Measurements from ENCODE around the gene ADAM12. TPM values are rescaled to one million over a fixed set of nuclear protein-coding genes. Genes with fewer than 3 reads are reported as not detected.

ADAM12 gene
- total RNA-seq, 2 donors from 2014 or later, result 0.14 to 1.9 TPM

DNA sequence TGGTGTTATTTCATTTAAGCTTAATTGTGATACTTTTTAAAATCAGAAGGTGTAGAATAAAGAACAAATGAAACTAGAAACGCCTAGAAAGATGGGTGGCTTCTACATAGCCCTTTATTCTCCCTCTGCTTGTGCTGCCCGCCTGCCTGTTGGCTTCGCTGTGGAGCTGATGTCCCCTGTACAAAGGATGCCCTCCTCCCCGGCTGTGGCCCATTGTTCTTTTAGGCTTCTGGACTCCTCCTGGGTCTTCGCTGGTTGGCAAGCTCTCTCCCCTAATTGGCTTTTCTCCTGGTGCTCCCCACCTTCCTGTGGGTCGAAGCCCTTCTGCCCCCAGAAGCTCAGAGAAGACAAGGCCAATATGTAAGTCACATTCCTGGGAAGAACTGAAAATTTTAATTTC is 393.7 kb downstream of the ADAM12 start:
- Histone ChIP-seq H3K4me3 (no peak overlapping the region), H3K36me3 (no peaks in the 10 kb centered on the region), H3K27ac (no peak overlapping the region), H3K27me3 (replicated peaks; ENCODE audit: insufficient read depth) (no peaks in the 10 kb centered on the region), H3K4me1 (replicated peaks) (no peaks in the 10 kb centered on the region), H3K9me3 (no peaks in the 10 kb centered on the region)
- intact Hi-C loops (cut with DNase I), result no loop called here
- no peak for DNase-seq (ENCODE audit: low spot score)
- TF ChIP-seq POLR2AphosphoS5 (IDR thresholded peaks at IDR 0.05) (no peak), POLR2A (IDR thresholded peaks at IDR 0.05) (no peak)
- TF ChIP-seq, protein P1, sequence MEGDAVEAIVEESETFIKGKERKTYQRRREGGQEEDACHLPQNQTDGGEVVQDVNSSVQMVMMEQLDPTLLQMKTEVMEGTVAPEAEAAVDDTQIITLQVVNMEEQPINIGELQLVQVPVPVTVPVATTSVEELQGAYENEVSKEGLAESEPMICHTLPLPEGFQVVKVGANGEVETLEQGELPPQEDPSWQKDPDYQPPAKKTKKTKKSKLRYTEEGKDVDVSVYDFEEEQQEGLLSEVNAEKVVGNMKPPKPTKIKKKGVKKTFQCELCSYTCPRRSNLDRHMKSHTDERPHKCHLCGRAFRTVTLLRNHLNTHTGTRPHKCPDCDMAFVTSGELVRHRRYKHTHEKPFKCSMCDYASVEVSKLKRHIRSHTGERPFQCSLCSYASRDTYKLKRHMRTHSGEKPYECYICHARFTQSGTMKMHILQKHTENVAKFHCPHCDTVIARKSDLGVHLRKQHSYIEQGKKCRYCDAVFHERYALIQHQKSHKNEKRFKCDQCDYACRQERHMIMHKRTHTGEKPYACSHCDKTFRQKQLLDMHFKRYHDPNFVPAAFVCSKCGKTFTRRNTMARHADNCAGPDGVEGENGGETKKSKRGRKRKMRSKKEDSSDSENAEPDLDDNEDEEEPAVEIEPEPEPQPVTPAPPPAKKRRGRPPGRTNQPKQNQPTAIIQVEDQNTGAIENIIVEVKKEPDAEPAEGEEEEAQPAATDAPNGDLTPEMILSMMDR (IDR thresholded peaks at IDR 0.05), result no peak
- 91% methylated on average over 6 of the region's 6 CpGs for WGBS

DNA sequence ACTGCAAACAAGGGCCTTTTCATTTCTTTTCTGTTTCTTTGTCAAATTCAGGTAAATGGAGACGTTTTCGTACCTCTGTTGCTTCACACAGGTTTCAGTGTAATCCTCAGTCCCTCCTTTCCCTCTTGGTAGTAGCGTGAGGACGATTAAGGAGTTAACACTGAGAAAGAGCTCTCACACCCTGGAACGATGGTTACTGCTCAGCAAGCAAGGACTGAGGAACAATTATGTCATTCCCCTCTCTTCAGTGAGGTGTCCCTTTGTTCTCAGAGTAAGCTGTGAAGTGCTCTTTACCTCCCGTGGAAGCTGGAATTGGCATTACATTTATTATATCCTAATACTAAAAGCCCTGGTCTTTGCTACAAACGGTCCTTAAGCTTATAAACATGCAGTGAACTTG is 396.0 kb downstream of the ADAM12 start:
- H3K27ac ChIP-seq, result no peak overlapping the region
- H3K4me1 ChIP-seq (replicated peaks), result no peaks in the 10 kb centered on the region
- intact Hi-C loops (cut with DNase I), result no loop called here
- no peak overlapping the region for H3K4me3 ChIP-seq
- no peaks in the 10 kb centered on the region for H3K9me3 ChIP-seq
- H3K36me3 ChIP-seq, result no peaks in the 10 kb centered on the region
- H3K27me3 ChIP-seq (replicated peaks; ENCODE audit: insufficient read depth), result no peaks in the 10 kb centered on the region
- no peak for DNase-seq (ENCODE audit: low spot score)
- TF ChIP-seq POLR2A (IDR thresholded peaks at IDR 0.05) (no peak), POLR2AphosphoS5 (IDR thresholded peaks at IDR 0.05) (no peak)
- TF ChIP-seq, protein P1 (IDR thresholded peaks at IDR 0.05), result no peak
- 76% methylated on average over 7 of the region's 7 CpGs for WGBS

DNA sequence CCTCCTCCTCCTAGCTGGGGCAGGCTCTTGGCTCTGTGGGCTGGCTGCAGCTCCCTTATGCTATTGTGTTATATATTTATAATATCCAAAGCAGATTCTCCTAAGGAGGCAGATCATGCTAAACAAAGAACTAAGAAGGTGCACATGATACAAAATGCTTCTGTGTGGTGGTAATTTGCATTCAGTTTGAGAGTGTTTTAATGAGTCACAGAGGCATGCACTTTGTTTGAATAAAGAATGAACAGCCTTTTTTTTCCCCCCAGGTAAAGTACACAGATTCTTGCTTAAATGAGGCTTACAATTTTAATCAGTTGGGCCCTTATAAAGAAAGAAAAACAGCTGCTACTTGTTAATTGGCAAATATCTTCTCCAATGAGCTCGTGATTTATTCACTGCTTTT is 396.9 kb downstream of the ADAM12 start:
- Histone ChIP-seq H3K4me3 (no peak overlapping the region), H3K27me3 (replicated peaks; ENCODE audit: insufficient read depth) (no peaks in the 10 kb centered on the region), H3K36me3 (no peaks in the 10 kb centered on the region), H3K4me1 (replicated peaks) (no peaks in the 10 kb centered on the region), H3K27ac (no peak overlapping the region), H3K9me3 (no peaks in the 10 kb centered on the region)
- DNase-seq (ENCODE audit: low spot score), result no peak
- TF ChIP-seq, protein P1 (IDR thresholded peaks at IDR 0.05), result no peak
- no peak for TF ChIP-seq POLR2A (IDR thresholded peaks at IDR 0.05)
- no peak for TF ChIP-seq POLR2AphosphoS5 (IDR thresholded peaks at IDR 0.05)
- intact Hi-C loops (cut with DNase I), result no loop called here
- 46% methylated on average over 1 of the region's 1 CpG for WGBS

DNA sequence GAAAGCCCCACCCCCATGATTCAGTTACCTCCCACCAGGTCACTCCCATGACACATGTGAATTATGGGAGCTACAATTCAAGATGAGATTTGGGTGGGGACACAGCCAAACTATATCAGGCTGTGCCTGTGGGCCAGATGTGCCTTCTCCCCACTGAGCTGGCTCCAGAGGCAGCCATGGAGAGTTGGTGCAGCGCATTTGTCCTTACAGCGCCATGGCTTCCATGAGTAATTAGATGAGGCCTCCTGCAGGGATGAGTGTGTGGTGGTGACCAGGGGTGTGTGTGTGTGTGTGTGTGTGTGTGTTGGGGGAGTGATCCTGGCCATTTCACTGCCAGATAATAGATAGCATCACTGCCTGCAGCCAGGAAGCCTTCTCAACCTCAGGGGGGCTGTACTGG is 397.3 kb downstream of the ADAM12 start:
- H3K9me3 ChIP-seq, result no peaks in the 10 kb centered on the region
- no peaks in the 10 kb centered on the region for H3K4me1 ChIP-seq (replicated peaks)
- intact Hi-C loops (cut with DNase I), result no loop called here
- WGBS, result 95% methylated on average over 2 of the region's 2 CpGs
- TF ChIP-seq, protein P1 (IDR thresholded peaks at IDR 0.05), result no peak
- TF ChIP-seq POLR2AphosphoS5 (IDR thresholded peaks at IDR 0.05), result no peak
- no peak for TF ChIP-seq POLR2A (IDR thresholded peaks at IDR 0.05)
- H3K27ac ChIP-seq, result no peak overlapping the region
- no peaks in the 10 kb centered on the region for H3K36me3 ChIP-seq
- H3K4me3 ChIP-seq, result no peak overlapping the region
- H3K27me3 ChIP-seq (replicated peaks; ENCODE audit: insufficient read depth), result no peaks in the 10 kb centered on the region
- DNase-seq (ENCODE audit: low spot score), result no peak

DNA sequence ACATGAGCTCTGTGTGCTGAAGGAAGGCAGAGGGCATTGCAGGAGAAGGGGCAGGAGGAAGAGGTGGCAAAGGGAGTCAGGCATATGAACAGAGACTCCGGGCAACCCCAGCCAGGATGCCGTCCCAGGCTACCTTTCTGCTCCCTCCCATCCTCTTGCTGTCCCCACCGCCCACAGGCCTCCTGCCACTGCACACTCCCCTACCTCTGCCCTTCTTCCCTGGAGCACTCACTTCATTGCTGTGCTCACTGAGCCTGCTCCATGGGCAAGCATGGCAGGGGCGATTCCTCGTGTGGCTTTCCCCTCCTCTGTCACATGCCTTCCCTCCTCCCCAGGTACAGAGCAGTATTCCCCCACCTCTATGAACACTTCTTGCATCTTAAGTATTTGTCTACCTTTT is 398.5 kb downstream of the ADAM12 start:
- no peak for DNase-seq (ENCODE audit: low spot score)
- H3K4me1 ChIP-seq (replicated peaks), result no peaks in the 10 kb centered on the region
- H3K27ac ChIP-seq, result no peak overlapping the region
- no peaks in the 10 kb centered on the region for H3K9me3 ChIP-seq
- no peak overlapping the region for H3K4me3 ChIP-seq
- H3K27me3 ChIP-seq (replicated peaks; ENCODE audit: insufficient read depth), result no peaks in the 10 kb centered on the region
- 96% methylated on average over 5 of the region's 5 CpGs for WGBS
- no peak for TF ChIP-seq POLR2A (IDR thresholded peaks at IDR 0.05)
- TF ChIP-seq, protein P1 (IDR thresholded peaks at IDR 0.05), result no peak
- TF ChIP-seq POLR2AphosphoS5 (IDR thresholded peaks at IDR 0.05), result no peak
- intact Hi-C loops (cut with DNase I), result no loop called here
- no peaks in the 10 kb centered on the region for H3K36me3 ChIP-seq

Measured in prostate gland (tissue), 2 donors.